ENCODE measurements around the gene SPACA7.

GRCh38 chr13:112453207-112453829 lies 77.2 kb downstream of the SPACA7 start:
- no peak for TF ChIP-seq CTCF (conservative IDR thresholded peaks at IDR 0.05; ENCODE audit: low read depth, low read length)
- TF ChIP-seq EZH2 (IDR thresholded peaks at IDR 0.05; ENCODE audit: low read length, unreplicated experiment): no peak
- no peak for TF ChIP-seq EZH2phosphoT487 (IDR thresholded peaks at IDR 0.05; ENCODE audit: borderline replicate concordance, low read length)
